Measurements from ENCODE around the gene GRIK2. TPM values are rescaled to one million over a fixed set of nuclear protein-coding genes. Genes with fewer than 3 reads are reported as not detected.

Gene GRIK2
- total RNA-seq, 2 experiments from 2014 or later: 0.14 TPM; not detected in 1

GRCh38 chr6:101393829-101394251 lies 332 bp downstream of the GRIK2 start:
- DNase-seq (no peak), ATAC-seq (ENCODE audit: low read depth) (no peak)
- POLR2A ChIA-PET: no interaction called here
- Mint-ChIP-seq H3K4me1 (peaks cover 4% of the 10 kb centered on the region), H3K9me3 (peaks cover 2% of the 10 kb centered on the region), H3K27me3 (peaks cover 46% of the 10 kb centered on the region), H3K27ac (no peak overlapping the region), H3K4me3 (no peak overlapping the region), H3K36me3 (no peaks in the 10 kb centered on the region)

GRCh38 chr6:101394936-101395335 lies 1.4 kb downstream of the GRIK2 start:
- no peak overlapping the region for H3K4me3 Mint-ChIP-seq
- no peak overlapping the region for H3K27ac Mint-ChIP-seq
- POLR2A ChIA-PET: no interaction called here
- ATAC-seq (ENCODE audit: low read depth) (no peak), DNase-seq (no peak)
- no peaks in the 10 kb centered on the region for H3K36me3 Mint-ChIP-seq
- peaks cover 57% of the 10 kb centered on the region for H3K27me3 Mint-ChIP-seq
- peaks cover 4% of the 10 kb centered on the region for H3K9me3 Mint-ChIP-seq
- H3K4me1 Mint-ChIP-seq: peaks cover 4% of the 10 kb centered on the region

- no peak overlapping the region for H3K27ac Mint-ChIP-seq
- no peaks in the 10 kb centered on the region for H3K36me3 Mint-ChIP-seq
- peaks cover 4% of the 10 kb centered on the region for H3K9me3 Mint-ChIP-seq
- peaks cover 60% of the 10 kb centered on the region for H3K27me3 Mint-ChIP-seq
- no peak for DNase-seq
- H3K4me1 Mint-ChIP-seq: peaks cover 4% of the 10 kb centered on the region
- no peak for ATAC-seq (ENCODE audit: low read depth)
- POLR2A ChIA-PET: no interaction called here
- no peak overlapping the region for H3K4me3 Mint-ChIP-seq
Measured at GRCh38 chr6:101395345-101395744, 1.8 kb downstream of the GRIK2 start.

GRCh38 chr6:101396548-101397173 lies 3.2 kb downstream of the GRIK2 start:
- Mint-ChIP-seq H3K9me3 (peaks cover 4% of the 10 kb centered on the region), H3K4me3 (no peak overlapping the region), H3K27me3 (peaks cover 59% of the 10 kb centered on the region), H3K36me3 (no peaks in the 10 kb centered on the region), H3K4me1 (peaks cover 4% of the 10 kb centered on the region), H3K27ac (no peak overlapping the region)
- peak; percentile 52 for DNase-seq
- ATAC-seq (ENCODE audit: low read depth): no peak
- POLR2A ChIA-PET: no interaction called here

- Mint-ChIP-seq H3K36me3 (no peaks in the 10 kb centered on the region), H3K4me3 (no peak overlapping the region), H3K27ac (no peak overlapping the region), H3K9me3 (peaks cover 6% of the 10 kb centered on the region), H3K4me1 (peaks cover 4% of the 10 kb centered on the region), H3K27me3 (peaks cover 59% of the 10 kb centered on the region)
- DNase-seq (no peak), ATAC-seq (ENCODE audit: low read depth) (no peak)
- POLR2A ChIA-PET: no interaction called here
Measured at GRCh38 chr6:101397199-101397598, 3.7 kb downstream of the GRIK2 start.

GRCh38 chr6:101398716-101399615 lies 5.5 kb downstream of the GRIK2 start:
- Mint-ChIP-seq H3K4me3 (no peak overlapping the region), H3K4me1 (peaks cover 3% of the 10 kb centered on the region), H3K27ac (no peak overlapping the region), H3K27me3 (peaks cover 56% of the 10 kb centered on the region), H3K36me3 (no peaks in the 10 kb centered on the region), H3K9me3 (peaks cover 8% of the 10 kb centered on the region)
- POLR2A ChIA-PET: no interaction called here
- DNase-seq (no peak), ATAC-seq (ENCODE audit: low read depth) (no peak)

GRCh38 chr6:101399616-101400162 lies 6.2 kb downstream of the GRIK2 start:
- Mint-ChIP-seq H3K4me3 (no peak overlapping the region), H3K27ac (no peak overlapping the region), H3K4me1 (peaks cover 1% of the 10 kb centered on the region), H3K36me3 (no peaks in the 10 kb centered on the region), H3K9me3 (peaks cover 8% of the 10 kb centered on the region), H3K27me3 (peaks cover 54% of the 10 kb centered on the region)
- ATAC-seq (ENCODE audit: low read depth): no peak
- POLR2A ChIA-PET: no interaction called here
- no peak for DNase-seq

GRCh38 chr6:101400326-101401135 lies 7.0 kb downstream of the GRIK2 start:
- no peak overlapping the region for H3K4me3 Mint-ChIP-seq
- H3K4me1 Mint-ChIP-seq: peaks cover 1% of the 10 kb centered on the region
- no peak overlapping the region for H3K27ac Mint-ChIP-seq
- no peak for DNase-seq
- POLR2A ChIA-PET: no interaction called here
- peaks cover 51% of the 10 kb centered on the region for H3K27me3 Mint-ChIP-seq
- ATAC-seq (ENCODE audit: low read depth): no peak
- H3K9me3 Mint-ChIP-seq: peaks cover 8% of the 10 kb centered on the region
- no peaks in the 10 kb centered on the region for H3K36me3 Mint-ChIP-seq

GRCh38 chr6:101401171-101401570 lies 7.7 kb downstream of the GRIK2 start:
- ATAC-seq (ENCODE audit: low read depth): no peak
- no peaks in the 10 kb centered on the region for H3K36me3 Mint-ChIP-seq
- peaks cover 1% of the 10 kb centered on the region for H3K4me1 Mint-ChIP-seq
- POLR2A ChIA-PET: no interaction called here
- no peak overlapping the region for H3K4me3 Mint-ChIP-seq
- DNase-seq: no peak
- no peak overlapping the region for H3K27ac Mint-ChIP-seq
- H3K9me3 Mint-ChIP-seq: peaks cover 8% of the 10 kb centered on the region
- peaks cover 51% of the 10 kb centered on the region for H3K27me3 Mint-ChIP-seq

GRCh38 chr6:101401792-101402621 lies 8.5 kb downstream of the GRIK2 start:
- H3K27ac Mint-ChIP-seq: no peak overlapping the region
- no peaks in the 10 kb centered on the region for H3K36me3 Mint-ChIP-seq
- DNase-seq (no peak), ATAC-seq (ENCODE audit: low read depth) (no peak)
- peaks cover 51% of the 10 kb centered on the region for H3K27me3 Mint-ChIP-seq
- H3K4me1 Mint-ChIP-seq: peaks cover 1% of the 10 kb centered on the region
- H3K4me3 Mint-ChIP-seq: no peak overlapping the region
- POLR2A ChIA-PET: no interaction called here
- peaks cover 8% of the 10 kb centered on the region for H3K9me3 Mint-ChIP-seq

GRCh38 chr6:101402622-101403031 lies 9.1 kb downstream of the GRIK2 start:
- Mint-ChIP-seq H3K27me3 (peaks cover 51% of the 10 kb centered on the region), H3K4me1 (peaks cover 1% of the 10 kb centered on the region), H3K4me3 (no peak overlapping the region), H3K36me3 (no peaks in the 10 kb centered on the region), H3K9me3 (peaks cover 8% of the 10 kb centered on the region), H3K27ac (no peak overlapping the region)
- POLR2A ChIA-PET: no interaction called here
- DNase-seq: no peak
- no peak for ATAC-seq (ENCODE audit: low read depth)

GRCh38 chr6:101403216-101403945 lies 9.9 kb downstream of the GRIK2 start:
- no peak for ATAC-seq (ENCODE audit: low read depth)
- Mint-ChIP-seq H3K4me1 (peaks cover 1% of the 10 kb centered on the region), H3K27ac (no peak overlapping the region), H3K36me3 (no peaks in the 10 kb centered on the region), H3K27me3 (peaks cover 49% of the 10 kb centered on the region), H3K9me3 (peaks cover 7% of the 10 kb centered on the region), H3K4me3 (no peak overlapping the region)
- no peak for DNase-seq
- POLR2A ChIA-PET: no interaction called here
